ENCODE results near the gene CD34.
A peak's percentile ranks its signal among the peaks of the same experiment; 100 is the strongest.
"Not testable (repeated sequence)": the region's sequence is repeated elsewhere in the genome, so short reads cannot be mapped to it uniquely, and the experiment has no call there.

Gene CD34

GRCh38 chr1:207898260-207898659, 12.7 kb downstream of the CD34 start:
- no peak for DNase-seq (ENCODE audit: low read depth in 2 of 2)

GRCh38 chr1:207897188-207897587, 13.7 kb downstream of the CD34 start:
- no peak for DNase-seq (ENCODE audit: low read depth in 2 of 2)

- DNase-seq (ENCODE audit: low read depth in 2 of 2) = no peak
Measured at GRCh38 chr1:207896547-207896946, 14.4 kb downstream of the CD34 start.

- DNase-seq (ENCODE audit: low read depth in 2 of 2) = no peak
Measured at GRCh38 chr1:207894704-207895103, 16.2 kb downstream of the CD34 start.

DNA sequence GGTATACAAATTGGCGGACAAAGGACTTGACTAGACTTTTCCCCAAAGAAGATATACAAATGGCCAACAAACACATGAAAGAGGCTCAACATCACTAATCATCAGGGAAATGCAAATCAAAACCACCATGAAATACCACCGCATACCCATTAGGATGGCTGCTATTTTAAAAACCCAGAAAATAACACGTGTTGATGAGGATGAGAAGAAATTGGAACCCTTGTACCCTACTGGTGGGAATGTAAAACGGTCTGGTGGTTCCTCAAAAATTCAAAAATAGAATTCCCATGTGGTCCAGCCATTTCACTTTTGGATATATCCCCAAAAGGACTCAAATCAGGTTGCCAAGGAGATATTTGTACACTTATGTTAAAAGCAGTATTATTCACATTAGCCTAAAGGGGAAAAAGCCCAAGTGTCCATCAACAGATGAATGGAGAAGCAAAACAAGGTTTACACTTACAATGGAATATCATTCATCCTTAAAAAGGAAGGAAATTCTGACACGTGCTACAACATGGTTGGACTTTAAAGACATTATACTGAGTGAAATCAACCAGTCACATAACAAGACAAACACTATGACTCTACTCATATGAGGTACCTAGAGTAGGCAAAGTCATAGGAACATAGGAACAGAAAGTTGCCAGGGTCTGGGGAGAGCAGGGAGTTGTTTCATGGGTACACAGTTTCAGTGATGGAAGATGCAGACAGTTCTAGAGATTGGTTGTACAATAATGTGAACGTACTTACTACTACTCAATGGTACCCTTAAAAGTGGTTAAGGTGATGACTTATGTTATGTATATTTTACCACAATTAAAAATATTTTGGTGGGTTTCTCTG, 17.0 kb downstream of the CD34 start:
- no peak for DNase-seq (ENCODE audit: low read depth in 2 of 2)

- no peak for DNase-seq (ENCODE audit: low read depth in 2 of 2)
Measured at GRCh38 chr1:207892764-207893163, 18.2 kb downstream of the CD34 start.

GRCh38 chr1:207891148-207891547, 19.8 kb downstream of the CD34 start:
- DNase-seq (ENCODE audit: low read depth in 2 of 2) = no peak

DNA sequence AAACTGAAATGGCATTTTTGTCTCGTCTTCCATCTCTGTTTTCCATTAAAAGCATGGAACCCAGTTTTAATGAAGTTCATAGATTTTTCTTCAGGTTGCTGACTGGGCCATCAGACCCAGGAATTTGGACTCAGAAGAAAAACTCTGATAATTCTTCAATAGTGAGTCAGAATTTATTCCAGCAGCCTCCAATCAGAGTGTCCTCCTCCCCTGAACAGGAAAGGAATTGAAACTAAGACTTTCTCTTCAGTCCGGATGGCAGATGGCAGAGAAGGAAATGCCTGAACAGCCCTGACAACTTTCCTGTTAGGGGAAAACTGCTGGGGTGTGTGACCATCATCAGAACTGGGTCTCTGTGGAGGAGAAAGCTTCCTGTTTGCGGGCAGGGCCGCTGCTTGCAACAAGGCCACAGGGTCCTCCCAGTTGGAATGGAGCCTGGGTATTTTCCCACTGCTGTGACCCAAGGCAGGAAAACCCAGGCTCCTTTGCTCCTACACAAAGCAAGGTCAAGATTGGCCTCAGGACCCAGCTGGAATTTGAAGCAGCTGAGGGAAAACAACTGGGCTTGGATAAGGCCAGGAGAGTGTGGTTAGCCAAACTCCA, 20.7 kb downstream of the CD34 start:
- no peak for DNase-seq (ENCODE audit: low read depth in 2 of 2)

GRCh38 chr1:207888652-207889051, 22.3 kb downstream of the CD34 start:
- no peak for DNase-seq (ENCODE audit: low read depth in 2 of 2)

DNA sequence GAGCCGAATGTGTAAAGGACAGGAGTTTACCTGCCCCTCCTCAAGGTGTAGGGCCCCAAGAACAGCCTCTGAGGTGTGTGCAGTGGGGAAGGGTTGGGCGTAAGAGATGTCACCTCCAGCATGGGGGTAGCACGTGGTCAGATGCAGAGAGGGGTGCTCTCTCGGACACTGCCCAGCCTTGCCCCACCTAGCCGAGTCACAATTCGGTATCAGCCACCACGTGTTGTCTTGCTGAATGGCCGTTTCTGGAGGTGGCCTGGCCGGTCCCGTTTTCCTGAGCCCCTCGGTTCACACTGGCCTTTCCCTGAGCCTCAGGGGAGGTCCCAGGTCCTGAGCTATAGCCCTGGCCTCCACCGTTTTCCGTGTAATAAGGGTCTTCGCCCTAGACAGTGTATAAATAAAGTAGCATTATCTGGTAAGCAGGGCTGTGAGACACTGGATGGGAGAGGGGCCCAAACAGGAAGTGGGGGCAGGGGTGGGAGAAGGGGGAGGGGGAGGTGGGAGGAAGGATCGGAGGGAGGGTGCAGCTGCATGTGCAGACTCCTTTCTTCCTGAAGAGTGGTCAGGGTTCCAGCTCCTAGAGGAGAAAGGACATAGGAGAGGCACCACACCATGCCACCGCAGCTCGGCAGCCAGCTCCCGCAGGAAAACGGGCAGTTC, 23.3 kb downstream of the CD34 start:
- DNase-seq (ENCODE audit: low read depth in 2 of 2) = no peak

- DNase-seq (ENCODE audit: low read depth in 2 of 2) = no peak
Measured at GRCh38 chr1:207886227-207886626, 24.7 kb downstream of the CD34 start.

DNA sequence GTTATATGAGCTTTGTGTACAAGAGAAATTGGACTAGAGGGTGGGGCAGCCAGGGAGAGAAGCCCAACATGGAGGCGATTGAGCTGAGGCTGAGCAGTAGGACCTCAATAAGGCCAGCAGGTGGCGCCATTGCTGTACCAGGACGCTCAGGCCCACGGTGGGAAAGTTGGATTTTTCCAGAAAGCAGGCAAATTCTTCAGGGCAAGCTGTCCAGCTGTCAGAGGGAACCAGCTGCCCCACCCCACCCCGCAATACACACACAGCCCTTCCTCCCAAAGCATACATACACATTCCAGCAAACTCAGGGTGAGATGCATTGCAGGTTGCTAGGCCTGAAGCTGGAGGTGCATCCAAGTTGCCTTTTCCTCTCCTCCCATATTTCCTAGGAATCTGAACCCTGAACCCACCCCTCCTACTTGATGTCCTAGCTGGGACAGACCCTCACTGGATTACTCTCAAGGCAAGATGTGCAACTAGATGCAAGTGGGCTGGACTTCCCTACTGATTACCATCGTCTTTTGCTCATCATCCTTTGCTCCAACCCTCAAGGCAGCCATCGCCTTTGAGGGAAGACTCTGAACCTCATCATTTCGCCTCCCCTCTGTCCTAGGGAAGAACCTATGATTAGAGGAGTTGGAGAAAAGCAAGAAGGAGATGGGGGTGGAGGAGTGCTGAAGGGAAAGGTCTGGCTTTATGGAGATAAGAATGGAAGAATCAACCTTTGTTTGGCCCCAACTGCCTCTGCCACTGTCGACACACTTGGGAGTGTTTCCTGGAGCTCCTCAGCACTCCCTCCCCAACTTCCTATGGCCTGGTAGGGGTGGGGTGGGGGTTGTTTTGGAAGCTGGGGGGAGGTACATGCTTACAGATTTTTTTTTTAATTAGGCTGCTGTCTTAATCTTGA, 25.5 kb downstream of the CD34 start:
- DNase-seq (ENCODE audit: low read depth in 2 of 2) = peak in 1 of 2 donors; percentile 48

- no peak for DNase-seq (ENCODE audit: low read depth in 2 of 2)
Measured at GRCh38 chr1:207884266-207885029, 26.5 kb downstream of the CD34 start.

DNA sequence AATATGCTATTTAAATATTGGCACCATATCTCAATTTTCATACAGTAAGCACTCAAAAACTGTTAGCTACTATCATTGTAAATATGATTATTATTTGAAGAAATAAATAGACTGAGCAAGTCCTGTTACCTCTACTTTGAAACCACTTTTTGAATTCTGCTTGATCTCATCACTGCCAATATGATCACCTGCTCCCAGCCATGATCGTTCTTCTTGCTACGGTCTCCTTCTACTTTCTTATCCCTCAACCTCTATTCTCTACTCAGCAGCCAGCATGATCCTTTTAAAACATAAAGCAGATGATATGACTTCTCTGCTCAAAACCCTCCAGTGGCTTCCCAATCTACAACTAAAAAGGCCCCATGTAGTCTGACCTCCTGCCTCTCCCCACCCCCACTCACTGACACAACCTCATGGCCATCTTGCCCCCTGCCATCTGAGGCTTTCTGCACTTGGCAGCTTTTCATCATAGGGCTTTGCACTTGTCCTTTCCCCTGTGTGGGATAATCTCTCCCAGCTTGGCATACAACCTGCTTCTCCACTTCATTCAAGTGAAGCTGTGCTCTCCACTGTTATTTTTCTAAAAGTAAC, 27.2 kb downstream of the CD34 start:
- no peak for DNase-seq (ENCODE audit: low read depth in 2 of 2)

DNA sequence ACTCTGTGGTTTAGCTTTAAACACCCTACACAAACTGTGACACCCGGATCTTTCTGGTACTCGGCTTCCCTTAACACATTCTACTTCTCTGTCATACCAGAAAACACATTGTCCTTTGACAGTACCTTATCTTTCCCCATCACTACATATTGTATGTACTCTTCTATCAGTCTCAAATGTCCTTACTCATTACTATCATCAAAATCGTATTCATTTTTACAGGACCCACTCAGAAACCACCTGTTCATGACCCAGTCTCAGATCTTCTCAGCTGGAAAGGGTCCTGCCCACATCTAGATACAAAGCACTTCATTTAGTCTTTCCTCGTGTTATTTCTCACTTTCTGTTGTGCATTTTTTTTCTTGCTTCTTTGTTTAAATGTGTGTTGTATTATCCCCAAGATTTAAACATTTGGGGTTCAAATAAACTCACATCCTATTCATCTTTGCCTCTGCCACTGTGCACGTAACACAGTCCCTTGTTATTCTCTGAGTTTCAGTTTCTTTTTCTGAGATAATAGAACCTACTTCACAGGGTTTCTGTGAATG, 27.7 kb downstream of the CD34 start:
- DNase-seq (ENCODE audit: low read depth in 2 of 2) = no peak

- no peak for DNase-seq (ENCODE audit: low read depth in 2 of 2)
Measured at GRCh38 chr1:207882692-207883091, 28.2 kb downstream of the CD34 start.

GRCh38 chr1:207878939-207879338, 32.0 kb downstream of the CD34 start:
- no peak for DNase-seq (ENCODE audit: low read depth in 2 of 2)

- not testable (repeated sequence) for DNase-seq (ENCODE audit: low read depth in 2 of 2)
Measured at GRCh38 chr1:207877914-207878313, 33.0 kb downstream of the CD34 start.

DNA sequence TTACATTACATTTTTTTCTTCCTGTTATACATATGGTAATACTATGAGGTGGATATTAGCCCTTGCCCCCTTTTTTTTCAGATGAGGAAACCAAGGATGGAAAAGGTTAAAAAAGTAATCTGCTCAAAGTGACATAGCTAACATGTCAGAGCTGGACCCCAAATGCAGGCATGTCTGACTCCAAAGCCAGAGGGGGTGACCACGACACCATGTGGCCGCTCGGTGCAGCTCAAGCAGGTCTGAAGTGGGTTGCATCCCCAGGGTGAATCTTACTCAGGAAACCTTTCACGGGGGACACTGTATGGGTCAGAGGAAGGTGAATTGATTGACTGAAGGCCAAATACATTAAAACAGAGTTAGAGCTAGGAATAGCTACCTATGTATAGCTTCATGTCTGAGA, 34.8 kb downstream of the CD34 start:
- DNase-seq (ENCODE audit: low read depth in 2 of 2) = no peak

- DNase-seq (ENCODE audit: low read depth in 2 of 2) = no peak
Measured at GRCh38 chr1:207875532-207875931, 35.4 kb downstream of the CD34 start.

Measured in stimulated activated CD8-positive, alpha-beta memory T cell treated with anti-CD3 and anti-CD28 coated beads, Interleukin-2, amount 100 ng/mL, for 1 hour (primary cell).